GM20431 (cell line): ENCODE measurements around the gene RAMP3.

Experiments used
- in situ Hi-C: fragments of 300-500 bp; cut with MseI, MboI; formaldehyde crosslinking; loops from one replicate; pipeline ENCODE4 v1.15.0; 2020; ENCODE audit warnings: low sequenced_read_pairs; ENCODE audit not compliant: unreplicated experiment

The RAMP3 gene

GRCh38 chr7:45153233-45153632 lies 4.4 kb upstream of the RAMP3 start:
- in situ Hi-C loops: loop anchor here (5.0 to 25.0 kb wide), 2 partner anchors 109 to 709 kb away; partner anchors contain the start of gene CCDC201

GRCh38 chr7:45153861-45154260 lies 3.7 kb upstream of the RAMP3 start:
- in situ Hi-C loops: loop anchor here (5.0 to 25.0 kb wide), 2 partner anchors 108 to 708 kb away; partner anchors contain the start of gene CCDC201

GRCh38 chr7:45155357-45155900 lies 2.2 kb upstream of the RAMP3 start:
- in situ Hi-C loops: loop anchor here (25.0 kb wide), 1 partner anchor 707 kb away; the partner anchor contains the start of gene CCDC201

GRCh38 chr7:45155941-45156340 lies 1.6 kb upstream of the RAMP3 start:
- in situ Hi-C loops: loop anchor here (25.0 kb wide), 1 partner anchor 706 kb away; the partner anchor contains the start of gene CCDC201

- in situ Hi-C loops: loop anchor here (25.0 kb wide), 1 partner anchor 706 kb away; the partner anchor contains the start of gene CCDC201
These were observed 897 bp upstream of the RAMP3 start for GRCh38 chr7:45156516-45157272.

- in situ Hi-C loops: loop anchor here (25.0 kb wide), 1 partner anchor 705 kb away; the partner anchor contains the start of gene CCDC201
These were observed 322 bp upstream of the RAMP3 start for GRCh38 chr7:45157286-45157652.

GRCh38 chr7:45158471-45158870 lies 880 bp downstream of the RAMP3 start:
- in situ Hi-C loops: loop anchor here (25.0 kb wide), 1 partner anchor 704 kb away; the partner anchor contains the start of gene CCDC201

- in situ Hi-C loops: loop anchor here (25.0 kb wide), 1 partner anchor 703 kb away; the partner anchor contains the start of gene CCDC201
These were observed 1.7 kb downstream of the RAMP3 start for GRCh38 chr7:45159296-45159695.

- in situ Hi-C loops: loop anchor here (25.0 kb wide), 1 partner anchor 702 kb away; the partner anchor contains the start of gene CCDC201
These were observed 2.9 kb downstream of the RAMP3 start for GRCh38 chr7:45160417-45160881.

- in situ Hi-C loops: loop anchor here (25.0 kb wide), 1 partner anchor 701 kb away; the partner anchor contains the start of gene CCDC201
These were observed 3.5 kb downstream of the RAMP3 start for GRCh38 chr7:45161138-45161537.

- in situ Hi-C loops: loop anchor here (25.0 kb wide), 1 partner anchor 700 kb away; the partner anchor contains the start of gene CCDC201
These were observed 4.3 kb downstream of the RAMP3 start for GRCh38 chr7:45161842-45162241.

GRCh38 chr7:45162311-45162845 lies 4.8 kb downstream of the RAMP3 start:
- in situ Hi-C loops: loop anchor here (25.0 kb wide), 1 partner anchor 700 kb away; the partner anchor contains the start of gene CCDC201

- in situ Hi-C loops: loop anchor here (25.0 kb wide), 1 partner anchor 699 kb away; the partner anchor contains the start of gene CCDC201
These were observed 5.5 kb downstream of the RAMP3 start for GRCh38 chr7:45162943-45163691.

- in situ Hi-C loops: loop anchor here (25.0 kb wide), 1 partner anchor 699 kb away; the partner anchor contains the start of gene CCDC201
These were observed 6.1 kb downstream of the RAMP3 start for GRCh38 chr7:45163692-45164052.

- in situ Hi-C loops: loop anchor here (25.0 kb wide), 1 partner anchor 698 kb away; the partner anchor contains the start of gene CCDC201
These were observed 6.7 kb downstream of the RAMP3 start for GRCh38 chr7:45164271-45164670.

- in situ Hi-C loops: loop anchor here (25.0 kb wide), 1 partner anchor 696 kb away; the partner anchor contains the start of gene CCDC201
These were observed 8.3 kb downstream of the RAMP3 start for GRCh38 chr7:45165857-45166256.

GRCh38 chr7:45171946-45172345 lies 14.4 kb downstream of the RAMP3 start:
- in situ Hi-C loops: loop anchor here (25.0 kb wide), 1 partner anchor 690 kb away; the partner anchor contains the start of gene CCDC201

GRCh38 chr7:45173596-45174327 lies 16.2 kb downstream of the RAMP3 start:
- in situ Hi-C loops: loop anchor here (25.0 kb wide), 1 partner anchor 689 kb away; the partner anchor contains the start of gene CCDC201

GRCh38 chr7:45174328-45174610 lies 16.7 kb downstream of the RAMP3 start:
- in situ Hi-C loops: loop anchor here (25.0 kb wide), 1 partner anchor 688 kb away; the partner anchor contains the start of gene CCDC201
